RWPE2 (cell line): Measurements from ENCODE around the gene ABCA2.
A peak's percentile ranks its signal among the peaks of the same experiment; 100 is the strongest.

Experiments
- ATAC-seq: fragments of 200-7000 bp; cut with Tn5 transposase; 3 replicates; pipeline ENCODE4 v1.9.1; 2021; ENCODE audit warnings: low read depth
- DNase-seq: peaks from one replicate; pipeline ENCODE4 v3.0.0-alpha.2; 2020; ENCODE audit warnings: low spot score
- H3K27ac ChIP-seq: fragments of 450-650 bp; 2 replicates; pipeline ENCODE4 v1.5.1; 2017; ENCODE audit warnings: mild to moderate bottlenecking; ENCODE audit not compliant: poor library complexity, severe bottlenecking
- H3K27me3 ChIP-seq: fragments of 250-450 bp; sonication (Bioruptor Pico); 2 replicates; pipeline ENCODE4 v1.5.1; 2021; ENCODE audit warnings: mild to moderate bottlenecking, moderate library complexity; ENCODE audit not compliant: insufficient read depth, poor library complexity, severe bottlenecking
- H3K36me3 ChIP-seq: fragments of 250-450 bp; sonication (Bioruptor Pico); 2 replicates; pipeline ENCODE4 v1.5.1; 2020; ENCODE audit warnings: low read depth, mild to moderate bottlenecking, moderate library complexity
- H3K4me1 ChIP-seq: fragments of 250-450 bp; sonication (Bioruptor Pico); 2 replicates; pipeline ENCODE4 v1.5.1; 2021; ENCODE audit warnings: mild to moderate bottlenecking, moderate library complexity; ENCODE audit not compliant: insufficient read depth, poor library complexity, severe bottlenecking
- H3K4me3 ChIP-seq: fragments of 250-450 bp; sonication (Bioruptor Pico); 2 replicates; pipeline ENCODE4 v1.5.1; 2021; ENCODE audit warnings: mild to moderate bottlenecking, moderate library complexity; ENCODE audit not compliant: severe bottlenecking
- H3K9me3 ChIP-seq: fragments of 250-450 bp; sonication (Bioruptor Pico); 2 replicates; pipeline ENCODE4 v1.5.1; 2021; ENCODE audit warnings: mild to moderate bottlenecking, moderate library complexity; ENCODE audit not compliant: severe bottlenecking
- TF ChIP-seq, protein P1 (sequence below): fragments of 450-650 bp; IDR thresholded peaks from one replicate; pipeline ENCODE4 v1.5.1; 2017; ENCODE audit warnings: mild to moderate bottlenecking, moderate library complexity; ENCODE audit not compliant: poor library complexity, severe bottlenecking

Gene ABCA2

DNA sequence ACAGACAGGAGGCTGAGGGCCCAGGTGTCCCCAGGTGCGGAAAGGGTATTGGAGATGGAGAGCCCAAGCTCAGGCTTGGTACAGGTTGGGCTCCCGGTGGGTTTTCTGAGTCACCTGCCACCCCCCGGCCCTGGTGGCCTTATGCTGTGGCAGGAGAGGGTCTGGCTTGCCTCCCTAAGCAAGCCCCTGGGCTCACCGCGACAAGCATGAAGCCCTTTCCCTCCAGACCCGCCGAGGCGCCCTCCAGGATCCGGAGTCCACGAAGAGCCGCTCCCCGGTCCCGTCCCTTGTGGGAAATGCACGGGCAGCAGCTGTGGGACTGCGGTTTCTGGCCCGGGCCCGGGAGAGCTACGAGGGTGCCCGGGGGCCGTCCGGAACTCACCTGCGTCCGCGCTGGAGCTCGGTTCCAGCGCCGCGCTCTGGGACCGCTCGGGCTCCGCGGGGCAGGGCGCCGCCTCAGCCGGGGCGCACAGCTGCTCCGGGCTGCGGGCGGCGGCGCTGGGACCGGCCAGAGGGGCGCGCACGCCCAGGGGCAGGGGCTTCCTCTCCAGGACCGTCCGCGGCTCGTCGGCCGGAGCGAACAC, 41.6 kb upstream of the ABCA2 start:
- TF ChIP-seq, protein P1, sequence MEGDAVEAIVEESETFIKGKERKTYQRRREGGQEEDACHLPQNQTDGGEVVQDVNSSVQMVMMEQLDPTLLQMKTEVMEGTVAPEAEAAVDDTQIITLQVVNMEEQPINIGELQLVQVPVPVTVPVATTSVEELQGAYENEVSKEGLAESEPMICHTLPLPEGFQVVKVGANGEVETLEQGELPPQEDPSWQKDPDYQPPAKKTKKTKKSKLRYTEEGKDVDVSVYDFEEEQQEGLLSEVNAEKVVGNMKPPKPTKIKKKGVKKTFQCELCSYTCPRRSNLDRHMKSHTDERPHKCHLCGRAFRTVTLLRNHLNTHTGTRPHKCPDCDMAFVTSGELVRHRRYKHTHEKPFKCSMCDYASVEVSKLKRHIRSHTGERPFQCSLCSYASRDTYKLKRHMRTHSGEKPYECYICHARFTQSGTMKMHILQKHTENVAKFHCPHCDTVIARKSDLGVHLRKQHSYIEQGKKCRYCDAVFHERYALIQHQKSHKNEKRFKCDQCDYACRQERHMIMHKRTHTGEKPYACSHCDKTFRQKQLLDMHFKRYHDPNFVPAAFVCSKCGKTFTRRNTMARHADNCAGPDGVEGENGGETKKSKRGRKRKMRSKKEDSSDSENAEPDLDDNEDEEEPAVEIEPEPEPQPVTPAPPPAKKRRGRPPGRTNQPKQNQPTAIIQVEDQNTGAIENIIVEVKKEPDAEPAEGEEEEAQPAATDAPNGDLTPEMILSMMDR, result no peak
- H3K36me3 ChIP-seq, result no peaks in the 10 kb centered on the region
- H3K9me3 ChIP-seq, result no peaks in the 10 kb centered on the region
- peak overlapping the region; percentile 47 for H3K27ac ChIP-seq
- H3K27me3 ChIP-seq, result no peaks in the 10 kb centered on the region
- peak overlapping the region; percentile 90 for H3K4me3 ChIP-seq
- DNase-seq (no peak), ATAC-seq (no peak)
- no peaks in the 10 kb centered on the region for H3K4me1 ChIP-seq

DNA sequence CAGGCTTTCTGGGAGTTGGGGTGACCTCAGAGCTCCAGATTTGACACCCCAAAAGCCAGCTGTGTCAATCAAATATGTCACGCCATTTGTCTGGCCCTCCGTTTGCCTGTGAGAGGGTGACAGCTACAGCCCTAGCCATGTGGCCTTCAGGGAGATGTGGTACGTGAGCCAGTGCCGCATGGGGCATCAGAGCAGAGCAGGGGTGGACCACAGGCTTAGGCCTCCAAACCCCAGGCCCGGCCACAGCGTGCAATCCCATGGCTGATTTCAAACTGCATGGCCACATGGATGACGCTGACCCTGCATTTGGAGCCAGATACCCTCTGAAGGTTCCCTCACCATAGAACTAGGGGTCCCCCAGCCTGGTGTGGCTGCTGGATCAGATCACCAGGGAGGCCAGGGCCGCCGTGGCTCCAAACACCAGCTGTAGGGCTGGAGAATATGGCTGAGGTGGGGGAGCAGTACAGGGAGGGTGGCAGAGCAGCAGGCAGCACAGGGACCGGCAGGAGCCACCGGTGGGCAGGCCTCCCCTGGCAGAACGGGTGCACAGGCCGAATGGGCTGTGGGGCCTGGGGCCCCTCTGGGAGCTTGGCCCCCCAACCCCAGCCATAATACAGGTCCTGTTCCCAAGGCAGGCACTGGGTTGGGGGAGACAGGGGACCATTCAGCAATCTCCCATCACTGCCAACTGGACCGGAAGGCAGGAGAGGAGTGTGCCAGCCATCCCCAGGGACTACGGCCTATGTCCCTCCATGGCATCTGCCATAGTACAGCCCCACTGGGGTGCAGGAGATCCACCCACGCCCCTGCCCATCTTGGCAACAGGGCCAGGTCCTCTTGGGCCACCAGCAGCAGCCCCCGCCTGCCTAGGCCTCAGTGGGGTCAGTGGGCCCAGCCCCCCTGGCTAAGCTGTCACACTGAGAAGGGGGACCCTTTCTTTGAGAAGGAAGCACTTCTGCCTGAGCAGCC, 40.8 kb upstream of the ABCA2 start:
- no peak overlapping the region for H3K27ac ChIP-seq
- TF ChIP-seq, protein P1, result no peak

DNA sequence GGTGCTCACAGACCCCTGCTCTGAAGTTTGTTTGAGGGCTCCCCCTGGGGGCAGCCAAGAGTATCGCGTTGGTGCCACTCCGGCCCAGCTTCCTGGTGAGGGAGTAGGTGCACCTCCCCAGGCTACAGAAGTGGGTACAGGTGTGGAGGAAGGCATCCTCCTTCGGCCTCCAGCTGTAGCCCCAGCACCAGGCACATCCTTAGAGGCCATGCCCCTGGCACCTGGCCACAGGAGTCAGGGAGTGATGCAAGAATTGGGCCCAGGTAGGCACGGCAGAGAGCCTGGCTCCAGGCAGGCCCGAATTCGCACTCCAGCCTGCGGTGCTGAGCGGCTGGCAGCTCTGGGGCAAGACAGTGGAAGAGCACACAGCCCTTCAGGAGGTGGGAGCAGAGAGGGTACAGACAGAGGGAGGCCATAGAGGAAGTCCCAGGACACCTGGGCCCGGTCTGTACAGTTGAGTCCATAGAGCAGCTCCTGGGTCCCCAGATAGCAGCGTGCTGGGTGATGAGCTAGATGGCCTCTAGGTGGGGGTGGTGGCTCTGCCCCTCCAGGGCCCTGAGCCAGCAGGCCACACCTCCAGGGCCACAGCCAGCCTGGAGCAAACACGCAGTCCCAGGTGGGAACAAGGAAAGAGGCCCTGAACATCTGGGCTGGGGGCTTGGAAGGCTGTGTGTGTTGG, 40.0 kb upstream of the ABCA2 start:
- Histone ChIP-seq H3K27ac (no peak overlapping the region), H3K9me3 (no peaks in the 10 kb centered on the region), H3K4me3 (no peak overlapping the region), H3K4me1 (no peaks in the 10 kb centered on the region), H3K36me3 (no peaks in the 10 kb centered on the region), H3K27me3 (no peaks in the 10 kb centered on the region)
- no peak for DNase-seq
- ATAC-seq, result peak; percentile 38
- TF ChIP-seq, protein P1, result peak; percentile 83

More for the DNA sequence above, 40.8 kb upstream of the ABCA2 start:
- Histone ChIP-seq H3K36me3 (no peaks in the 10 kb centered on the region), H3K4me1 (no peaks in the 10 kb centered on the region), H3K9me3 (no peaks in the 10 kb centered on the region), H3K4me3 (peak overlapping the region; percentile 90), H3K27me3 (no peaks in the 10 kb centered on the region)
- DNase-seq, result no peak
- no peak for ATAC-seq

DNA sequence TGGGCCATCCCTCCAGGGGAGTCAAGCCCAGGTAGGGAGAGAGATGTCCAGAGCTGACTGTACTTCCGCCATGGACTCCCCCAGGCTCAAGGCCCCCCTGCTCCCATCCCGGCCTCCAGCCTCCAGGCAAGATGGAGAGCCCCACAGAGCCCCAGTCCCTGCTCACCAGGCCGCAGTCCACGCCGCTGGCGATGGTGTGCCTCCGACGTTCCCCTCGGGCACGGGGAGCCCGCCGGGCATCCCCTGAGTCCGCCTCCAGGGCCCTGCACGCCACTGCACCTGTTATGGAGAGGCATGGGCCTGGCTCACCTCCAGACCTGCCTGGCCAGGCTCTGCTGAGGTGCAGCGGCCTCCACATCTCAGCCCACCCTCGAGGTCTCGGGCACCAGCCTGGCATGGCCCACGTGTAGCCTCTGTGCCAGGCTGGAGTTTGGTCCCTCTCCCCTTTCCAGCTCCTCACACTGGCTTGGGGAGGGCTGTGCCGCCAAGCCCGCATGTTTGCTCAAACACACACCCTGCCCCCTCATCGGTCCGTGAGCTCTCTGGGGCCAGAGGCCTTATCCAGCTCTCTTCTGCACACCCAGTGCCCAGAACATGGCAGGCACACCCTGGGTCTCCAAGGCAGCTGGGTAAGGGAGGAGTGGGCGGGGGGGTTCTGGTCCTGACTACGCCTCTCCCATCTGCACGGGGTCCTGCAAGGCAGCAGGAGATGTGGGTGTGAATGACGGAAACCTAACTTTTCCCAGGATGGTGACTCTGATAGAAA, 38.2 kb upstream of the ABCA2 start:
- DNase-seq (no peak), ATAC-seq (no peak)
- H3K36me3 ChIP-seq, result no peaks in the 10 kb centered on the region
- H3K4me1 ChIP-seq, result peaks cover 9% of the 10 kb centered on the region
- H3K4me3 ChIP-seq, result no peak overlapping the region
- no peak overlapping the region for H3K27ac ChIP-seq
- no peaks in the 10 kb centered on the region for H3K27me3 ChIP-seq
- TF ChIP-seq, protein P1, result no peak
- no peaks in the 10 kb centered on the region for H3K9me3 ChIP-seq
